HUES64 (cell line): ENCODE data around the gene ARHGAP29.

Source experiments
- H3K27ac ChIP-seq: 2 replicates; pipeline ENCODE4 v1.7.0; 2013; ENCODE audit warnings: low read depth, low read length, inconsistent platforms
- H3K27me3 ChIP-seq: 2 replicates; pipeline ENCODE4 v1.6.1; 2013; ENCODE audit warnings: mild to moderate bottlenecking, low read length; ENCODE audit not compliant: insufficient read depth
- H3K36me3 ChIP-seq: 2 replicates; pipeline ENCODE4 v1.6.1; 2013; ENCODE audit warnings: mild to moderate bottlenecking, low read length; ENCODE audit not compliant: insufficient read depth
- H3K4me1 ChIP-seq: 2 replicates; pipeline ENCODE4 v1.6.1; 2013; ENCODE audit warnings: mild to moderate bottlenecking, low read length, moderate library complexity; ENCODE audit not compliant: insufficient read depth
- H3K4me3 ChIP-seq: 2 replicates; pipeline ENCODE4 v1.5.1; 2013; ENCODE audit warnings: mild to moderate bottlenecking, low read length, moderate library complexity
- H3K9ac ChIP-seq: 2 replicates; pipeline ENCODE4 v1.6.1; 2013; ENCODE audit warnings: mild to moderate bottlenecking, low read depth, low read length
- H3K9me3 ChIP-seq: 2 replicates; pipeline ENCODE4 v1.6.1; 2013; ENCODE audit warnings: low read depth, low read length; ENCODE audit not compliant: insufficient read depth
- WGBS: fragments of 150-250, 120-280 bp; methylation state at CpG from one replicate; pipeline ENCODE4 v1.1.7; 2013; ENCODE audit warnings: missing lambda C conversion rate; 5-methylcytosine and 5-hydroxymethylcytosine counted together

The ARHGAP29 gene

DNA sequence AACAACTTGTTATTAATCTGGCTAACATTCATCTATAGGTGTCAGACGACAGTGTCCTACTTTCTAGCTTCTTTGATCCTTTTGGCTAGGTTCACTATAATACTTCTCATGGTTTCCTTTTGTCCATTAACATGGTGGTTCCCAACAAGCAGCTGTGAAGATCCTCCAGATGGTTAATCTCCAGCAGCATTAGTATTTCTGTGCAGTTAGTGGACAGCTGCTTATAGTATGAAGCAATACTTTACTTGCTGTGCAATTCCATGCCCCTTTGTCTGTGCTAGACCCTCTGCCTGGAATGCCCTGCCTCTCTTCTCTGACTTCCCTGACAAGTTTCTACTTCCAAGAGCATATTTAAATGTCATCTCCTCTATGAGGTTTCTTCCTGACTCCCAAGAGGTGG, 41.7 kb upstream of the ARHGAP29 start:
- H3K9ac ChIP-seq, result no peak overlapping the region
- no peaks in the 10 kb centered on the region for H3K9me3 ChIP-seq
- 100% methylated on average over 1 of the region's 1 CpG for WGBS
- no peaks in the 10 kb centered on the region for H3K4me1 ChIP-seq
- H3K27me3 ChIP-seq, result no peaks in the 10 kb centered on the region
- H3K36me3 ChIP-seq, result no peaks in the 10 kb centered on the region
- no peak overlapping the region for H3K4me3 ChIP-seq
- H3K27ac ChIP-seq, result no peak overlapping the region

DNA sequence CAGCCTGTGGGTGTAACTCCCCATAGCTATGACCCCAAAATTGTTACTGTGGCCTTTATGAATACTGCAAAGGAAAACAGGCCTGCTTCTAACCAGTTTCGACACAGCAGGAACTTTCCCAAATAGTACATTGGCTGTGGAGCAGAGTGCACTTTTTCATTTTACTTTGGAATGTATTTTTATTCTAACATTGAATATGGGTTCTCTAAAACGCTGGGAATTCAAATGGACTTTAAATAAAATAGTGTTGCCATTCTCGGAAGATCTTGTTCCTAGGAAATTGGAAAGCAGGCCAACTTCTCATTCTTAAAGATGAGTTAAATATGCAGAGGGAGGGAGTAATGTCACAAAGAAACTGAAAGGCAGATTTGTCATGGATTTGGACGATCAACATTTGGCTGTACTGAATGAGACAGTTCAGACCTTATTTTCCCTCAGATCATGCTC, 39.6 kb upstream of the ARHGAP29 start:
- Histone ChIP-seq H3K4me1 (no peaks in the 10 kb centered on the region), H3K27me3 (no peaks in the 10 kb centered on the region), H3K9ac (no peak overlapping the region), H3K4me3 (no peak overlapping the region), H3K27ac (no peak overlapping the region), H3K36me3 (no peaks in the 10 kb centered on the region), H3K9me3 (no peaks in the 10 kb centered on the region)
- WGBS, result 95% methylated on average over 4 of the region's 4 CpGs

- Histone ChIP-seq H3K9me3 (no peaks in the 10 kb centered on the region), H3K9ac (no peak overlapping the region), H3K4me3 (no peak overlapping the region), H3K4me1 (no peaks in the 10 kb centered on the region), H3K36me3 (no peaks in the 10 kb centered on the region), H3K27me3 (no peaks in the 10 kb centered on the region), H3K27ac (no peak overlapping the region)
- 91% methylated on average over 2 of the region's 2 CpGs for WGBS
Observed at GRCh38 chr1:94275083-94275482, 37.7 kb upstream of the ARHGAP29 start.

DNA sequence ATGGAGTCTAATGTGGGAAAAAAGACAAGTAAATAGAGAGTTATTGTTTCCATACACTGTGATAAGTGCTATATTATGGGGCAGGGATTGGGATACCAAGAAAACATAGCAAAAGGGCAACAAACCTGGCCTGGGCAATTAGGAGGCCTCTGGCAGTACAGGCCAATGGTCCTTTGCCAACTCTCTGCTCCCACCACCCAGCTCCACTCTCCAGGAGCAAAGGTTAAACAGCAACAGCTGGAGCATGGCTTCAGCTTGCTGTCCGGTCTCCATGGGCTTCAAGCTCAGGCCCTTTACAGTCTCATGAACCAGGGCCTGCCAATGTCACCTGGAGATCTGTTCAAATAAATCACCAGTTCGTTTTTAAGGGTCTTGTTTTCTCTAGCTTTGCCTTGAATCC, 37.2 kb upstream of the ARHGAP29 start:
- H3K4me1 ChIP-seq, result no peaks in the 10 kb centered on the region
- H3K27ac ChIP-seq, result no peak overlapping the region
- H3K9me3 ChIP-seq, result no peaks in the 10 kb centered on the region
- no peak overlapping the region for H3K9ac ChIP-seq
- 91% methylated on average over 2 of the region's 2 CpGs for WGBS
- no peaks in the 10 kb centered on the region for H3K36me3 ChIP-seq
- H3K27me3 ChIP-seq, result no peaks in the 10 kb centered on the region
- no peak overlapping the region for H3K4me3 ChIP-seq

DNA sequence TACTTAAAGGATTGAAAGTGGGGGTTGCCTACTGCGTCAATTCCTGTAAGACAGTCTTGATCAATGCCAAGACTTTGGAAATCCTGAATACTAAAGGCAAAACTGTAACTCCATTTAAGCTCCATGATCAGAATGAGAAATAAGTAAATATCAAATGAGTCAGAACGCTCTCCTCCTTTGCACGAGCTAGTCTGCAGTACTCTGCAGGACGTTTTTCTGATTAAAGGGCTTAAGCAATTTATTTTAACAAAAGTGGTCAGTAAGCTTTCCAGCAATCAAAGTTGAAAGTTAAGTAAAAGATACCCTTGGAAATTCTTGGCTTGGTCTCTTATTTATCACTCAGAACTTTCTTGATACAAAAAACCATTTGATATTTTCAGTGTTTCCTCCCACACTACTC, 35.7 kb upstream of the ARHGAP29 start:
- Histone ChIP-seq H3K4me1 (no peaks in the 10 kb centered on the region), H3K36me3 (no peaks in the 10 kb centered on the region), H3K27me3 (no peaks in the 10 kb centered on the region), H3K9me3 (no peaks in the 10 kb centered on the region), H3K4me3 (no peak overlapping the region), H3K9ac (no peak overlapping the region), H3K27ac (no peak overlapping the region)
- 93% methylated on average over 4 of the region's 4 CpGs for WGBS

GRCh38 chr1:94272388-94272787, 35.0 kb upstream of the ARHGAP29 start:
- Histone ChIP-seq H3K36me3 (no peaks in the 10 kb centered on the region), H3K9me3 (no peaks in the 10 kb centered on the region), H3K27me3 (no peaks in the 10 kb centered on the region), H3K4me3 (no peak overlapping the region), H3K27ac (no peak overlapping the region), H3K9ac (no peak overlapping the region), H3K4me1 (no peaks in the 10 kb centered on the region)
- WGBS, result 86% methylated on average over 1 of the region's 1 CpG

GRCh38 chr1:94271373-94271772, 34.0 kb upstream of the ARHGAP29 start:
- 95% methylated on average over 2 of the region's 2 CpGs for WGBS
- H3K9me3 ChIP-seq, result no peaks in the 10 kb centered on the region
- H3K27me3 ChIP-seq, result no peaks in the 10 kb centered on the region
- no peaks in the 10 kb centered on the region for H3K4me1 ChIP-seq
- H3K27ac ChIP-seq, result no peak overlapping the region
- H3K36me3 ChIP-seq, result no peaks in the 10 kb centered on the region
- H3K9ac ChIP-seq, result no peak overlapping the region
- no peak overlapping the region for H3K4me3 ChIP-seq

- H3K9ac ChIP-seq, result no peak overlapping the region
- H3K4me1 ChIP-seq, result no peaks in the 10 kb centered on the region
- H3K27me3 ChIP-seq, result no peaks in the 10 kb centered on the region
- no peaks in the 10 kb centered on the region for H3K36me3 ChIP-seq
- H3K9me3 ChIP-seq, result no peaks in the 10 kb centered on the region
- WGBS, result 90% methylated on average over 2 of the region's 2 CpGs
- H3K27ac ChIP-seq, result no peak overlapping the region
- H3K4me3 ChIP-seq, result no peak overlapping the region
Observed at GRCh38 chr1:94270801-94271203, 33.4 kb upstream of the ARHGAP29 start.

DNA sequence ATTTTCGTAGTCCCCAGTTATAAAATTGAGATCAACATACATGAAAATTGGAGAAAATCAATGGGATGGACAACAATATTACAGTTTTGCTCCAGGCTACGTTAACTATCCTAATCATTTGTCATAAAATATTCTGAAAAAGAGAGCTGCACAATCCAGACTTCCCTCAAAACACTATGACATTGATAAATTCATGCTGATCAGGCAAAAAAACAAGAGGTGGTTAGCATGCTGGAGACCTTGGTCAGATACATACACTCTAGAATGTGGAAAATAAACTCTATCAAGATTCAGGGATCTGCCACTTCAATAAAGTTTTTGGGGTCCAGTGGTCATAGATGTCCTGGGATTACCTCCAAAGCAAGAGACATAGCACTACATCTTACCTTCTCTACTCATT, 32.5 kb upstream of the ARHGAP29 start:
- H3K27ac ChIP-seq, result no peak overlapping the region
- H3K4me1 ChIP-seq, result no peaks in the 10 kb centered on the region
- H3K36me3 ChIP-seq, result no peaks in the 10 kb centered on the region
- WGBS, result 91% methylated on average over 2 of the region's 2 CpGs
- no peak overlapping the region for H3K4me3 ChIP-seq
- peaks cover 3% of the 10 kb centered on the region; the same call in 1 of the 2 replicates for H3K27me3 ChIP-seq
- no peaks in the 10 kb centered on the region for H3K9me3 ChIP-seq
- H3K9ac ChIP-seq, result no peak overlapping the region

DNA sequence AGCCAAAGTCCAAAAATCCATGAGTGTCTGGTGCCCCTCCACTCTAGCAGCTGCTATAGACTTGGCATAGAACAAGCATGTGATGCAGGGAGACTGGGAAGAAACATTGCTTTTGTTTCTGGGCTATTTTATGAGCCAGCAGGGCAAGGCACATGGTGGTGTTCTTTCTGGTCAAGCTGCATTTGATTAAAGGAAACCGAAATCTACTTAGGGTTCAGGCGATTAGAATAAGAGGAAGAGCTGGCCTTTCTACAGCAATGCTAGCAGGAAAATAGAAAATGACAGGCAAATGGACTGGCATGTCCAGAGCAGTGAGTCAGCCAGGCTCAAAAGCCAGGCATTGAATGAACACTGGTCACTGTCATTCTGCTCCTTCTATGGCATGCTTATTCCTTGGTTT, 28.5 kb upstream of the ARHGAP29 start:
- no peaks in the 10 kb centered on the region for H3K9me3 ChIP-seq
- H3K4me1 ChIP-seq, result no peaks in the 10 kb centered on the region
- no peak overlapping the region for H3K9ac ChIP-seq
- H3K36me3 ChIP-seq, result no peaks in the 10 kb centered on the region
- 96% methylated on average over 2 of the region's 2 CpGs for WGBS
- peaks cover 43% of the 10 kb centered on the region for H3K27me3 ChIP-seq
- H3K27ac ChIP-seq, result no peak overlapping the region
- H3K4me3 ChIP-seq, result no peak overlapping the region

GRCh38 chr1:94265011-94265422, 27.6 kb upstream of the ARHGAP29 start:
- WGBS, result 83% methylated on average over 3 of the region's 3 CpGs
- no peaks in the 10 kb centered on the region for H3K9me3 ChIP-seq
- no peaks in the 10 kb centered on the region for H3K36me3 ChIP-seq
- H3K27ac ChIP-seq, result no peak overlapping the region
- peaks cover 5% of the 10 kb centered on the region for H3K4me1 ChIP-seq
- H3K27me3 ChIP-seq, result peaks cover 52% of the 10 kb centered on the region
- no peak overlapping the region for H3K9ac ChIP-seq
- H3K4me3 ChIP-seq, result no peak overlapping the region

DNA sequence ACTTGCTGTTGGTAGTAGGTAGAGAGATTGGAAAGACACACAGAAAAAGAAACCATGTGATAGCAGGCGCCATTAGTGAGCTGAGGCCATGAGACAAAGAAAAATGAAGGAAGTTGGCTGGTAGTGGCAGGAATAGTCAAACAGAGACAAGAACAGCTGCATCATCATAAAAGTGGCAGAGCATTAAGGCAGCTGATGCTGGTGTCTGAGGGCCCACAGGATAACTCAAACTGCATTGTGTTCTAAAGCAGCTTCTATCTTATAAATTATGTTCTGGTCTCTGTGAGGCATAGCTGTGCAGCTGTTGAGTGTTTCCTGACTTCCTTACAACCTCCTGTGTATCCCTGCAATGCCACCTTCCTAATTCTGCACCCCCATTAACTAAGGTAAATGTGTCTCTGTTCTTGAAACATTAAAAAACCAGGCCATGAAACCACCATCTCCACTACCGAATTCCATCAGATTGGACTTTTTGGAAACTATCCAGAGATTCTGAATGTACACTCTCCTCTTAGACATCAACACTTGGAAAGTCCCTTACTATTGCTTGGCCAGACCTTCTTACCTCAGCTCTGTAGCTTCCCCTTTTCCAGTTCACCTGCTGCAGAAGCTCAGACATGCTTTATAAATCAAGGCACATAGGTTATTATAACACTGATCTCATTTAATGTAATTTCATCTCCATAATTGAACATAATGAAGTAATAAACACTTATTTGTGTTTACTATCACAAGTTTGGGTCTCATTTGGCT, 23.4 kb upstream of the ARHGAP29 start:
- Histone ChIP-seq H3K9ac (no peak overlapping the region), H3K9me3 (no peaks in the 10 kb centered on the region), H3K27me3 (peaks cover 92% of the 10 kb centered on the region), H3K27ac (no peak overlapping the region), H3K36me3 (no peaks in the 10 kb centered on the region), H3K4me3 (no peak overlapping the region), H3K4me1 (peaks cover 11% of the 10 kb centered on the region)
- WGBS, result 93% methylated on average over 2 of the region's 2 CpGs
